HepG2 (cell line): ENCODE data around the gene C12orf43. TPM values are rescaled to one million over a fixed set of nuclear protein-coding genes. Genes with fewer than 3 reads are reported as not detected.

Source experiments
- ARHGAP35 ChIP-seq: sonication (generic); formaldehyde crosslinking; IDR thresholded peaks from 2 replicates; pipeline ENCODE4 v1.9.0; 2022; ENCODE audit warnings: mild to moderate bottlenecking, inconsistent platforms, moderate library complexity, missing genetic modification reagents, borderline replicate concordance
- ARID4A ChIP-seq: sonication (generic); formaldehyde crosslinking; IDR thresholded peaks from 2 replicates; pipeline ENCODE4 v1.5.0; 2020; ENCODE audit warnings: mild to moderate bottlenecking, missing genetic modification reagents, borderline replicate concordance
- FLYWCH1 ChIP-seq: sonication (generic); formaldehyde crosslinking; IDR thresholded peaks from 2 replicates; pipeline ENCODE4 v1.8.1; 2023; ENCODE audit warnings: mild to moderate bottlenecking, missing genetic modification reagents
- GLI4 ChIP-seq: sonication (generic); formaldehyde crosslinking; IDR thresholded peaks from 2 replicates; pipeline ENCODE4 v1.5.1; 2020; ENCODE audit warnings: missing genetic modification reagents, mild to moderate bottlenecking, moderate library complexity, borderline replicate concordance
- NFE2 ChIP-seq: sonication (generic); formaldehyde crosslinking; IDR thresholded peaks from 2 replicates; pipeline ENCODE4 v1.4.0; 2020; ENCODE audit warnings: missing genetic modification reagents
- NR0B2 ChIP-seq: sonication (generic); formaldehyde crosslinking; IDR thresholded peaks from 2 replicates; pipeline ENCODE4 v1.4.0; 2020; ENCODE audit warnings: mild to moderate bottlenecking, missing genetic modification reagents
- SAP130 ChIP-seq: IDR thresholded peaks from 2 replicates; pipeline ENCODE4 v1.6.1; 2016; ENCODE audit warnings: low read depth
- TFE3 ChIP-seq: IDR thresholded peaks from 2 replicates; pipeline ENCODE4 v1.6.1; 2016
- ZKSCAN5 ChIP-seq: sonication (generic); formaldehyde crosslinking; IDR thresholded peaks from 2 replicates; pipeline ENCODE4 v1.5.1; 2020; ENCODE audit warnings: mild to moderate bottlenecking, missing genetic modification reagents
- ZNF331 ChIP-seq: sonication (generic); formaldehyde crosslinking; IDR thresholded peaks from 2 replicates; pipeline ENCODE4 v1.4.0; 2020; ENCODE audit warnings: missing genetic modification reagents
- ZNF383 ChIP-seq: sonication (generic); formaldehyde crosslinking; IDR thresholded peaks from 2 replicates; pipeline ENCODE4 v1.4.0; 2020; ENCODE audit warnings: missing genetic modification reagents, mild to moderate bottlenecking, borderline replicate concordance
- ZNF570 ChIP-seq: sonication (generic); formaldehyde crosslinking; IDR thresholded peaks from 2 replicates; pipeline ENCODE4 v1.4.0; 2020; ENCODE audit warnings: mild to moderate bottlenecking, missing genetic modification reagents, borderline replicate concordance
- ZNF720 ChIP-seq: sonication (generic); formaldehyde crosslinking; IDR thresholded peaks from 2 replicates; pipeline ENCODE4 v1.4.0; 2020; ENCODE audit warnings: missing genetic modification reagents
- ZNF800 ChIP-seq: sonication (generic); formaldehyde crosslinking; IDR thresholded peaks from 2 replicates; pipeline ENCODE4 v1.4.0; 2020; ENCODE audit warnings: missing genetic modification reagents
- polyA plus RNA-seq, 8 experiments: library from polyadenylated mRNA; depleted of rRNA in 3 of 8; stranded (reverse) in 7 of 8; unstranded in 1 of 8; fragments of >200 nt; fragmentation: Illumina TruSeq in 4 of 8; extraction: Trizol in 4 of 8; gene quantifications; 2 replicates each; pipeline versions ENCODE4 v1.2.1 to v1.2.3, GENCODE V29; 2011 to 2016; ENCODE audit warnings: low read depth in 4 of 8, missing spikeins in 1 of 8, mixed read lengths in 1 of 8; ENCODE audit not compliant: insufficient read depth in 1 of 8
- total RNA-seq, 5 experiments: library from RNA; depleted of rRNA; stranded (reverse); fragments of >200 nt; fragmentation: Illumina TruSeq; extraction: Trizol; gene quantifications; 2 replicates each; pipeline ENCODE4 v1.2.3, GENCODE V29; 2016; ENCODE audit warnings: low read depth in 1 of 5
- TF ChIP-seq, protein P1 (sequence below), 2 experiments: sonication (generic) in 1 of 2; formaldehyde crosslinking in 1 of 2; IDR thresholded peaks; 2 replicates each; pipeline versions ENCODE4 v1.4.0 to v1.6.1; 2018 to 2020; ENCODE audit warnings: missing genetic modification reagents in 2 of 2, borderline replicate concordance in 1 of 2, low read depth in 1 of 2, mild to moderate bottlenecking in 1 of 2, missing biosample characterization in 1 of 2

Gene C12orf43
- total and polyA plus RNA-seq, 2 of the 13 experiments (the other 11 are each of a cell fraction or from before 2014, with no cell fraction given), result 7.9 to 11.1 TPM

GRCh38 chr12:120979862-120980696 lies 36.2 kb downstream of the C12orf43 start (continued):
- TF ChIP-seq, protein P1, sequence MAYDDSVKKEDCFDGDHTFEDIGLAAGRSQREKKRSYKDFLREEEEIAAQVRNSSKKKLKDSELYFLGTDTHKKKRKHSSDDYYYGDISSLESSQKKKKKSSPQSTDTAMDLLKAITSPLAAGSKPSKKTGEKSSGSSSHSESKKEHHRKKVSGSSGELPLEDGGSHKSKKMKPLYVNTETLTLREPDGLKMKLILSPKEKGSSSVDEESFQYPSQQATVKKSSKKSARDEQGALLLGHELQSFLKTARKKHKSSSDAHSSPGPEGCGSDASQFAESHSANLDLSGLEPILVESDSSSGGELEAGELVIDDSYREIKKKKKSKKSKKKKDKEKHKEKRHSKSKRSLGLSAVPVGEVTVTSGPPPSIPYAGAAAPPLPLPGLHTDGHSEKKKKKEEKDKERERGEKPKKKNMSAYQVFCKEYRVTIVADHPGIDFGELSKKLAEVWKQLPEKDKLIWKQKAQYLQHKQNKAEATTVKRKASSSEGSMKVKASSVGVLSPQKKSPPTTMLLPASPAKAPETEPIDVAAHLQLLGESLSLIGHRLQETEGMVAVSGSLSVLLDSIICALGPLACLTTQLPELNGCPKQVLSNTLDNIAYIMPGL (CRISPR knock-in tag; IDR thresholded peaks at IDR 0.05; ENCODE audit: borderline replicate concordance in 1 of 2, low read depth in 1 of 2), result peak; percentile 68 to 80; a peak in 3 of 4 replicates
- TF ChIP-seq ZNF720 (CRISPR knock-in tag), result no peak
- no peak for TF ChIP-seq FLYWCH1 (CRISPR knock-in tag)
- peak; percentile 72; the same call in 1 of the 2 replicates for TF ChIP-seq ARHGAP35 (CRISPR knock-in tag)
- TF ChIP-seq NFE2 (CRISPR knock-in tag), result no peak
- peak; percentile 70; the same call in 1 of the 2 replicates for TF ChIP-seq ARID4A (CRISPR knock-in tag)
- peak; percentile 72 for TF ChIP-seq TFE3 (CRISPR knock-in tag)
- peak; percentile 89 for TF ChIP-seq SAP130 (CRISPR knock-in tag)
- no peak for TF ChIP-seq ZNF570 (CRISPR knock-in tag)
- TF ChIP-seq ZNF800 (CRISPR knock-in tag), result no peak
- no peak for TF ChIP-seq GLI4
- TF ChIP-seq NR0B2 (CRISPR knock-in tag), result 0 out of 2 replicates have a peak, but pooled peaks have one; percentile 39
- no peak for TF ChIP-seq ZKSCAN5 (CRISPR knock-in tag)
- no peak for TF ChIP-seq ZNF383 (CRISPR knock-in tag)
- TF ChIP-seq ZNF331 (CRISPR knock-in tag), result peak; percentile 15; the same call in 1 of the 2 replicates
